Lower leg skin (tissue), 3 donors: ENCODE measurements around the gene MYO1E.

Source experiments
- POLR2A ChIP-seq, 2 donors: fragments of 450-650 bp; IDR thresholded peaks; one replicate each; pipeline ENCODE4 v1.6.1; 2016 to 2017; ENCODE audit warnings: antibody characterized with exemption in 2 of 2, mild to moderate bottlenecking in 1 of 2, moderate library complexity in 1 of 2
- TF ChIP-seq, protein P1 (sequence below), 3 donors: fragments of 450-650 bp; IDR thresholded peaks; one replicate each; pipeline ENCODE4 v1.5.1; 2016; ENCODE audit warnings: antibody characterized with exemption in 3 of 3, mild to moderate bottlenecking in 3 of 3, moderate library complexity in 2 of 3

DNA sequence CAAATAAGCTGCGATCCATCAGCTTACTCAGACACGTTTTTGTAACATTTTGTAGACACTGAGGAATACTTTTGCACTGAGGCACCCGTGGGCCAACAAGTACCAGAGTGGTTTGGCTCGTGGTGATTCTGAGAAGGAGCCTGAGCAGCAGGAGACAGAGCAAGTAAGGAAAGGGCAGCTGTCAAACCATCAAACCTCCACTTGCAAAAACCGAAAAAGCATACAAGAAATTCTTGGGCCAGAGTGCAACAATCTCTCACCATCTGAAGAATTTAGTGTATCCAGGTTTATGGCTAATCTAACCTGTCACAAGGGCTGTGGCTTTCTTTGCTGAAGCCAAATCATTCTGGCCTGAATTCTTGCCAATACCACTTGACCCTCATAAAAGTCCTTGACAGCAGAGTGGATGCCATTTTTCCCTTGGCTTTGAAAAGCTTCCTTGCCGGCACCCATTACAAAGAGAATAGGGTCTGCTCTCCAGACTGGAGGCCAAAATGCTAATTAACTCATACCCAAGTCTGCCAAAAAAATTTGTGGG is 56.7 kb downstream of the MYO1E start:
- TF ChIP-seq, protein P1, sequence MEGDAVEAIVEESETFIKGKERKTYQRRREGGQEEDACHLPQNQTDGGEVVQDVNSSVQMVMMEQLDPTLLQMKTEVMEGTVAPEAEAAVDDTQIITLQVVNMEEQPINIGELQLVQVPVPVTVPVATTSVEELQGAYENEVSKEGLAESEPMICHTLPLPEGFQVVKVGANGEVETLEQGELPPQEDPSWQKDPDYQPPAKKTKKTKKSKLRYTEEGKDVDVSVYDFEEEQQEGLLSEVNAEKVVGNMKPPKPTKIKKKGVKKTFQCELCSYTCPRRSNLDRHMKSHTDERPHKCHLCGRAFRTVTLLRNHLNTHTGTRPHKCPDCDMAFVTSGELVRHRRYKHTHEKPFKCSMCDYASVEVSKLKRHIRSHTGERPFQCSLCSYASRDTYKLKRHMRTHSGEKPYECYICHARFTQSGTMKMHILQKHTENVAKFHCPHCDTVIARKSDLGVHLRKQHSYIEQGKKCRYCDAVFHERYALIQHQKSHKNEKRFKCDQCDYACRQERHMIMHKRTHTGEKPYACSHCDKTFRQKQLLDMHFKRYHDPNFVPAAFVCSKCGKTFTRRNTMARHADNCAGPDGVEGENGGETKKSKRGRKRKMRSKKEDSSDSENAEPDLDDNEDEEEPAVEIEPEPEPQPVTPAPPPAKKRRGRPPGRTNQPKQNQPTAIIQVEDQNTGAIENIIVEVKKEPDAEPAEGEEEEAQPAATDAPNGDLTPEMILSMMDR (IDR thresholded peaks at IDR 0.05) = no peak
- TF ChIP-seq POLR2A (IDR thresholded peaks at IDR 0.05) = no peak
